HUES48 (cell line): ENCODE results near the gene LDLRAD4.

Experiments
- H3K27ac ChIP-seq: one replicate; pipeline ENCODE4 v1.7.0; 2013; ENCODE audit warnings: low read depth, low read length, inconsistent platforms
- H3K27me3 ChIP-seq: 2 replicates; pipeline ENCODE4 v1.6.1; 2013; ENCODE audit warnings: mild to moderate bottlenecking, low read length; ENCODE audit not compliant: control insufficient read depth, insufficient read depth
- H3K36me3 ChIP-seq: 2 replicates; pipeline ENCODE4 v1.6.1; 2013; ENCODE audit warnings: low read length; ENCODE audit not compliant: control insufficient read depth, insufficient read depth
- H3K4me1 ChIP-seq: 2 replicates; pipeline ENCODE4 v1.6.1; 2013; ENCODE audit warnings: mild to moderate bottlenecking, low read length; ENCODE audit not compliant: control insufficient read depth, insufficient read depth
- H3K4me3 ChIP-seq: 2 replicates; pipeline ENCODE4 v1.5.1; 2013; ENCODE audit warnings: mild to moderate bottlenecking, low read depth, low read length
- H3K9ac ChIP-seq: 2 replicates; pipeline ENCODE4 v1.6.1; 2013; ENCODE audit warnings: mild to moderate bottlenecking, low read depth, low read length, moderate library complexity
- H3K9me3 ChIP-seq: 2 replicates; pipeline ENCODE4 v1.6.1; 2013; ENCODE audit warnings: low read length; ENCODE audit not compliant: control insufficient read depth, insufficient read depth

Gene LDLRAD4

DNA sequence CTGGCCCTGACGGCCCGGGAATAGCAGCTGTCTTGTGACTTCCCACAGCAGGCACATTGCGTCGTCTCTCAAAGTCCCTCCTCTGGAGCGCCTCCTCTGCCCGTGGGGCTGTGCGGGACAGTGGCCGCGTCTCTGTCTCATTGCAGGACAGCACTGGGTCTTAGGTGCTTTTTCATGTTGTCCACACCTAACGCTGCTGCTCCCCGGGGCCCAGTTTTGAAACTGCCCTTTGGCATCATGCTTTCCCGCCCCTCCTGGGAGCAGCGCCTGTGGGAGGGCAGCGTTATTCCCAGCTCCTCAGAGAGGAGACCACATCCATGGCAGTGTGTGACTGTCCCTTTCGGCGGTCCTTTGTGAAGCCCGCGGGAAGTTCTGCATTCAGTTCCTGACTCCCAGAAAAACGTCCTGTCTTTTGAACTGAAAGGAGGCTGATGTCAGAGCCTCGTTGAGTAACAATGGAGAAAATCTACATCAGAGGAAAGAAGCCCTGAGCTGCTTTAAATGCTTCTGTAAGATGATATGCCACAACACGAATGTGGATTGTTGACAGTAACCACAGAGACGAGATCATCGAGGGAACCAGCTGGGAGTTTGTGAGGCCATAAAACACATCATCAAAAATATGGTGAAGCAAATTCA is 281.8 kb downstream of the LDLRAD4 start:
- peak overlapping the region; percentile 14; the same call in 1 of the 2 replicates for H3K4me3 ChIP-seq
- peak overlapping the region; percentile 90 for H3K27ac ChIP-seq
- H3K36me3 ChIP-seq: no peaks in the 10 kb centered on the region
- H3K9ac ChIP-seq: peak overlapping the region; percentile 41
- H3K9me3 ChIP-seq: peaks cover 12% of the 10 kb centered on the region
- H3K27me3 ChIP-seq: peaks cover 4% of the 10 kb centered on the region; the same call in 1 of the 2 replicates
- peaks cover 16% of the 10 kb centered on the region for H3K4me1 ChIP-seq

DNA sequence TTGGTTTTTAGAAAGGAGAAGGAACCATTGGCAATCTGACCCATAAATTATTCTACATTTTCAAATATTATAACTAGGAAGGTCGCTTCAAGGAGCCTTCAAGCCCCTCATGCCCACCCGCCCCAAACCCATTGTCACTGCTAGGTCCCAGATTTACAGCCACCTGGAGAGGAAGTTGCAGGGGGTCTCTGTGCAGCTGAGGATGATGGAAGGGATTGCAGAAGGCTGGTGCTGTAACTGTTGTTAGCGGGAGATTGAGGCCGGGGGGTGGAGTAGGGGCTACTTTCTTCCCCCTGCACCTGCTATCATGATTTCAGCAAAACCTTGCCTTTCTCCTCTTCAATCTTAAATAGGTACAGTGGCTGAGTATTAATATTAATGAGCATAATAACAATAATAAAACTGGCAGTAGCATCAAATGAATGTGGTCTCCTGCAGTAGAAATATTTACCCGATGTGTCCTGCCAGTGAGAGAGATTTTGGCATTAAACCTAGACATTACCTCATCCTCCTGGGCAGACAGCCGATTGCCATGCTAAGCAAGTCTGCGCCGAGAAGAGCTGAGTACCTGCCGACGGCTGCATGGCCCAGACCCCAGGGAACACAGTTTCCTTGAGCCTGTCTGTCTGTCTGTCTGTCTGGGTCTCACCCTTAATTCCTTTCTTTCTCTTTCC is 282.4 kb downstream of the LDLRAD4 start:
- no peaks in the 10 kb centered on the region for H3K36me3 ChIP-seq
- peaks cover 16% of the 10 kb centered on the region for H3K4me1 ChIP-seq
- no peak overlapping the region for H3K4me3 ChIP-seq
- peaks cover 12% of the 10 kb centered on the region for H3K9me3 ChIP-seq
- H3K27ac ChIP-seq: peak overlapping the region; percentile 90
- H3K9ac ChIP-seq: no peak overlapping the region
- H3K27me3 ChIP-seq: peaks cover 4% of the 10 kb centered on the region; the same call in 1 of the 2 replicates

DNA sequence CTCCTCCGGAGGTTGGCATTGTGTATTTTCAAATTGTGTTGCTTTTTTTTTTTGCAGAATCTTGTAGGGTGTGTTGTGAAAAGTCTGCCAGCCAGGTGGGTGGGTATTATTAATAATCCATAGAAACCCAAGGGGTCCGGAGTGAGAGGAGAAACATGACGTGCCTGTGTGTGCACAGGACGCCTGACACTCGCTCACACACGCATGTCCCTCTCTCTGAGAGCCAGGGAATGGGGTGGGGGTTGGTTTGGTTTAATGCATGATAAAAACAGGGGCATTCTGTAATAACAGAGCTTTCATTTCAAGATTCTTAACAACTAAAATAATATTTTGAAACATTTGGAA is 283.0 kb downstream of the LDLRAD4 start:
- Histone ChIP-seq H3K9me3 (peaks cover 12% of the 10 kb centered on the region), H3K9ac (no peak overlapping the region), H3K27ac (peak overlapping the region; percentile 46), H3K4me1 (peaks cover 16% of the 10 kb centered on the region), H3K4me3 (no peak overlapping the region), H3K27me3 (peaks cover 4% of the 10 kb centered on the region; the same call in 1 of the 2 replicates), H3K36me3 (no peaks in the 10 kb centered on the region)

DNA sequence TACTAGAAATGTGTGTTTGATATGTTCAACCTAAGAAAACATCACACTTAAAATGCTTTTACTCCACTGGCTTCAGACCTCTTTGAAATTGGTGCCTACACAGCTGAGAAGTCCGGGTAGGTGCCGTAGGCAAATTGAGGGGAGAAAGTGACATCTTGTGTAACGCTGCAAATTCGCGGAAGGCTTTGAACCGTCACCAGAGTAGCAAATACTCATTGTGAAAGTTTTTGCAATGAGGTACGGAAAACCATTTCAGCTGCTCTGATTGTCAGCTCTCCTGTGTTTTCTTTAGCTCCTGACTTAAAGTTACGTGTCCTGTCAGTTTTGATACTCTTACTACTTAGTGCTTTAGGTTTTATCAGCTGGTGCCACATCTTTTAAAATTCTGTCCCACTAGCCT is 283.3 kb downstream of the LDLRAD4 start:
- Histone ChIP-seq H3K9me3 (peaks cover 12% of the 10 kb centered on the region), H3K9ac (no peak overlapping the region), H3K27me3 (peaks cover 4% of the 10 kb centered on the region; the same call in 1 of the 2 replicates), H3K4me1 (peaks cover 16% of the 10 kb centered on the region), H3K27ac (peak overlapping the region; percentile 46), H3K4me3 (no peak overlapping the region), H3K36me3 (no peaks in the 10 kb centered on the region)

DNA sequence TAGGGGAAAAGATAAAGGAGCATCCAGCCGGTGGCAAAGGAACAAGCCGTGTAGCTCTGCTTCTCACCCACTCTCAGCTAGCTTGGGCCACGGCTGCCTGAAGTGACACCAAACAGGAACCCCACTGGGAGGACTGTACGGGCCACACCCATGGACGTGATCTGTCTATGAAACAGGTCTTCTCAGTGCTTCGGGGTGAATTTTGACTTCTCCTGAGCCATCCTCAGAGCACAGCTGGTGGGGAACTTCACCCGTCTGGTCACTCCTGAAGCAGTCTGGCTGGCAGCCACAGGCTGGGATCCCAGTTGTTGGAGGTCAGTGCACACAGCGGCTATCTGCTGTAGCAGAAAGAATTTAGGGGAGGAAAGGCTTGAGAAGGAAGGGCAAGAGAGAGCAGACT is 284.0 kb downstream of the LDLRAD4 start:
- no peak overlapping the region for H3K27ac ChIP-seq

DNA sequence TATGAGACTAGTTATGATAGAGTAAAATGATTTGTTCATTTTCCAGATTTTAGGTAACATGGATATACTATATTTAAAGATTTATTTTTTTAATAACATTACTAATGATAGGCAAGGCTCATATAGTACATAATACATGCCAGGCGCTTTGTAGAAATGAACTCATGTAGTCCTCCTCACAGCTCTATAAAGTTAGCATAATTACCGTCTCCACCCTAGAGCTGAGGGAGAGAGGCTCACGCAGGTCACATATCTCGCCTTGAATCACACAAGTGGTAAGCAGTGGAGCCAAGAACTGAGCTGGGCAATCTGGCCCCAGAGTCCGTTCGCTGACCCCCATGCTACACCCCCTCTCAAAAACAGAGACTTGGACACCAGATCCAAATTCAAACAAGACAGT is 285.3 kb downstream of the LDLRAD4 start:
- no peak overlapping the region for H3K9ac ChIP-seq
- H3K36me3 ChIP-seq: no peaks in the 10 kb centered on the region
- peaks cover 16% of the 10 kb centered on the region for H3K4me1 ChIP-seq
- H3K27ac ChIP-seq: no peak overlapping the region
- peaks cover 4% of the 10 kb centered on the region; the same call in 1 of the 2 replicates for H3K27me3 ChIP-seq
- H3K9me3 ChIP-seq: peaks cover 6% of the 10 kb centered on the region
- no peak overlapping the region for H3K4me3 ChIP-seq

More for the DNA sequence above, 284.0 kb downstream of the LDLRAD4 start:
- H3K4me3 ChIP-seq: no peak overlapping the region
- H3K36me3 ChIP-seq: no peaks in the 10 kb centered on the region
- no peak overlapping the region for H3K9ac ChIP-seq
- H3K27me3 ChIP-seq: peaks cover 4% of the 10 kb centered on the region; the same call in 1 of the 2 replicates
- H3K9me3 ChIP-seq: peaks cover 12% of the 10 kb centered on the region
- H3K4me1 ChIP-seq: peaks cover 16% of the 10 kb centered on the region

DNA sequence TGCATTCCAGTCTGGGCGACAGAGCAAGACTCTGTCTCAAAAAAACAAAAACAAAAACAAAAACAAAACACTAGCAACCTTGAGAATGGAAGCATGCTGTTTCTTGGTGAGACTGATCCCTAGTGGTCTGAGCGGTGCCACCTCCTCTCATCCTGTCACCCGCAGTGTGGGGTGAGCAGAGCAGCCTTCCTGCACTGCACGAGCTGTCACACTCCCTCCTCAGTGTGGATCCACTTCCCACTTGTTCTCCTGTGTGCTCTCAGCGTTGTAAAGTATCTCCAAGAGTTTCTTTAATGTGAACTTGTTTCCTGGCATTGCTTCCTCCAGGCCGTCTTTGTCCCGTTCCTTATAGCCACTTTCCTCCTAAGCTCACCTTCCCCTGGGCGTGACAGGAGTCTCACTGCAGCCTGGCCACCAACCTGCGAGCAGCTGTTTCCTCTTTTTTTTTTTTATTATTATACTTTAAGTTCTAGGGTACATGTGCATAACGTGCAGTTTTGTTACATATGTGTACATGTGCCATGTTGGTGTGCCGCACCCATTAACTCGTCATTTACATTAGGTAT is 287.3 kb downstream of the LDLRAD4 start:
- H3K27me3 ChIP-seq: no peaks in the 10 kb centered on the region; the same call in 1 of the 2 replicates
- H3K27ac ChIP-seq: no peak overlapping the region
- H3K9ac ChIP-seq: no peak overlapping the region
- H3K4me1 ChIP-seq: peaks cover 13% of the 10 kb centered on the region
- H3K9me3 ChIP-seq: no peaks in the 10 kb centered on the region
- no peaks in the 10 kb centered on the region for H3K36me3 ChIP-seq
- H3K4me3 ChIP-seq: no peak overlapping the region

DNA sequence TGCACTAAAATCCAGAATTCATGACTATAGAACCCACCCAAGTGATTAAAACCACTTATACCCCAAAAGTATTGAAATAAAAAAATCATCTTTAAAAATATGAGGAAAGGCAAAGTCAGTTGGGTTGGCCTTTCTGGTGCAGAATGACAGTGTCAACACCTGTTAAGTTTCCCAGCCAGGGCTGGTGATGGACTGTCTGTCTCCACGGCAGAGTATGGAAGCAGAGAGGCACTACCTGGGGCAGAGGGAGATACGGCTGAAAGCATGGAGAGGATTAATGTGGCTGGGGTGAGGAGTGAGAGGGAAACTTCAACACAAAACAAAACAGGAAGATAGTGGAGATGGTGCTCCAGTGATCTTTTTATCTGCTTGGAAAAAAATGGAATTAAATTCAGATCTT is 292.0 kb downstream of the LDLRAD4 start:
- Histone ChIP-seq H3K27ac (no peak overlapping the region), H3K4me1 (0 out of 2 replicates have a peak, but pooled peaks cover 4% of the 10 kb centered on the region), H3K36me3 (no peaks in the 10 kb centered on the region), H3K9ac (no peak overlapping the region), H3K4me3 (no peak overlapping the region), H3K9me3 (no peaks in the 10 kb centered on the region), H3K27me3 (no peaks in the 10 kb centered on the region)

DNA sequence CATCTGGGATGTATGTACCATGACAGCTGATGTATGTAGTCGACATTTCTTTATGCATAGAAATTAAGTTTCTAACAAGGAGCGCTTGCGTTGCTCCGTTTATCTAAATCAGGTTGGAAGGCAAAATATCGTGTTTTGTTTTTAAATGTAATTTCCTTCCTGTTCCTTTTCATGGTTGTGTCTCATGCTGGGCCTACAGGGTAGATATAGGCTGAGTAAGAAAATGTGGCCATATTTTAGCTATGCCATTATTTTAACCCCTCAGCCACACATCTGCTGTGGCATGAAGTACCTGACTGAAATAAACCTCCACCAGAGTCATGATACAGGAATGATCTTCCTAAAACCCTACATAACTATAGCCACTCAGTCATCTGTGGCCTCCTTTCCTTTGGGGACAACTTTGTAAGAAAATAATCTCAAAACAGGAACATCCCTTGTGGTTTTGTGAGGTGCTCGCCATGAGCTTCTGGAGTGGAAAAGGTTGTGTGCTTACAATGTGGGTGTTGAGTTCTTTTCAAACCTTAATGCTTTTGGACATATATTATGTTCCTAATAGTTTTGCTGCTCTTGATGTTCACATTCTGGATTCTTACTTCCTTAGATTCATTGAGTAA is 293.5 kb downstream of the LDLRAD4 start:
- no peaks in the 10 kb centered on the region for H3K36me3 ChIP-seq
- H3K9me3 ChIP-seq: no peaks in the 10 kb centered on the region
- no peak overlapping the region for H3K9ac ChIP-seq
- 0 out of 2 replicates have a peak, but pooled peaks cover 4% of the 10 kb centered on the region for H3K4me1 ChIP-seq
- no peaks in the 10 kb centered on the region for H3K27me3 ChIP-seq
- no peak overlapping the region for H3K4me3 ChIP-seq
- no peak overlapping the region for H3K27ac ChIP-seq

DNA sequence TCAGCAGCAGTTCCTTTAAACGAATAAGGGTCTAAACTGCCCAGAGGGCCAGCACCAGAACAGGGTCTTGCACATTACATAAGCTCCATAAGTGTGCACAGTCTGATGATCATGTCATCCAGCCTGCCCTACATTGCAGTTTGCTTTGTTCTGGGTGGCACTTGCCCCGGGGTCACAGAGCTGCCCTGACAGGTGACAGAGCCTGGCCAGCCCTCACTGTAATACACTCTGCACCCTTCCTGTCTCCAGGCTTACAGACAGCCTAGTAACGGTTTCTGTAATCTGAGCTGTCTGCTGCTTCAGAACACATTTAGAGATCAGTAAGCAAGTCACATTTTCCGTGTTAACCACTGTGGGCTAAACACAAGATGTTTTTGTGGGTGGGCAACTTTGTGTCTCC is 294.5 kb downstream of the LDLRAD4 start:
- Histone ChIP-seq H3K36me3 (no peaks in the 10 kb centered on the region), H3K4me1 (0 out of 2 replicates have a peak, but pooled peaks cover 4% of the 10 kb centered on the region), H3K9ac (no peak overlapping the region), H3K27ac (no peak overlapping the region), H3K27me3 (no peaks in the 10 kb centered on the region), H3K9me3 (no peaks in the 10 kb centered on the region), H3K4me3 (no peak overlapping the region)

DNA sequence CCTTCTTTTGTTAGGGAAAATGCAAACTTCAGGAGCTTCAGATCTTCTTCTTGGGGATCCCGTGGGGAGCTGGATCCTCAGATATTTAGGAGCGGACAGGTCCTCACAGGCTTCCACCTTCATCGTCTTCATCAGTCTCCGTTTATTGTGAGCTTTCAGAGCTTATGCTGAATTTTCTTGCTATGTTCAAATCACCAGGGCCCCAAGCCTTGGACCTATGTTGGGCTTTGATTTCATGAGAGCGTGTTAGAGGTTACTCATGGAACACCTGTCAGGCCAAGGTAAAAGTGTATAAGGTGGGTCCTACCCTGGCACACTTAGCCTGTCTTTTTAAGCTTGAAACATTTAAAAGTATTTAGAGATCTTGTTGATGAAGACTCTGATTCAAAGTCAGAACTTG is 294.9 kb downstream of the LDLRAD4 start:
- Histone ChIP-seq H3K36me3 (no peaks in the 10 kb centered on the region), H3K27ac (no peak overlapping the region), H3K9ac (no peak overlapping the region), H3K9me3 (no peaks in the 10 kb centered on the region), H3K27me3 (no peaks in the 10 kb centered on the region), H3K4me3 (no peak overlapping the region), H3K4me1 (0 out of 2 replicates have a peak, but pooled peaks cover 4% of the 10 kb centered on the region)
